ENCODE results near the gene MBNL1. TPM values are rescaled to one million over a fixed set of nuclear protein-coding genes. Genes with fewer than 3 reads are reported as not detected.

MBNL1 gene
- total RNA-seq, 1 experiment from 2014 or later: 139 TPM

DNA sequence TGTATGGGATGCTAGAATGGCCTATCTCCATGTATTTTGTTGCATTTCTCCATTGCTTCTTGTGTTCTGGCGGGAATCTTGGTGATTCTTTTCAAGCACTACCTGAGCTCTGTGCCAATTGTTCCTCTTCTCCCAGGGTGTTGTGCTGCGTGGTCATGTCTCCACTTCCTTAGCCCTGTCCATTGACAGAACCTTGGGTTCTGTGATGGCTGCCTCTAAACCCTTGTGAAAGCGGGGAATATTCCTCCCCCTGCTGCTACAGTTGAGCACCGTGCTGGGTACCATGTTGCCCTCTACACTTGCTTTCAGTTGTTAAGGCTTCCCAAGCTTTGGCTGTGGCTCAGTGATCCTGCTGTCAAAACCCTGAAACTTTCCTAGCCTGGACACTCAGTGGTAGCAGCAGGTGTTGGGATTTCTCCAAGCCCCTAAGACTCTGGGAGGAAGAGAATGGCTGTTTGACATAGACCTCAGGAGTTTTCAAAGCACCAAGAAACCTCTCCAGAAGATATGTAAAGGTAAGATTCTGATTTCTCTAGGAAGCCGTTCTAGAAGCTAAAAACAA, 69.5 kb downstream of the MBNL1 start:
- Mint-ChIP-seq H3K4me3 (ENCODE audit: unreplicated experiment) (no peak overlapping the region), H3K9me3 (ENCODE audit: unreplicated experiment) (no peaks in the 10 kb centered on the region), H3K27ac (ENCODE audit: low read depth, unreplicated experiment) (no peak overlapping the region), H3K36me3 (ENCODE audit: insufficient read depth, unreplicated experiment) (no peaks in the 10 kb centered on the region), H3K27me3 (ENCODE audit: insufficient read depth, unreplicated experiment) (no peaks in the 10 kb centered on the region), H3K4me1 (ENCODE audit: insufficient read depth, unreplicated experiment) (peaks cover 6% of the 10 kb centered on the region)
- BruUV-seq (replicated peaks): no TSS peak
- intact Hi-C loops (cut with micrococcal nuclease): no loop called here
- ChIA-PET CTCF (interaction anchor here (0.6 kb wide), 1 partner anchor 218 kb away, joined by 3 read pairs; no protein-coding TSS in a partner anchor), POLR2A (interaction anchor here (0.6 to 1.4 kb wide), 3 partner anchors 13 to 265 kb away, joined by 3 to 5 read pairs (median 4); no protein-coding TSS in a partner anchor)
- TF ChIP-seq CTCF (IDR thresholded peaks at IDR 0.05; ENCODE audit: unreplicated experiment): no peak
- DNase-seq (ENCODE audit: unreplicated experiment): no peak

GRCh38 chr3:152339881-152340505, 71.3 kb downstream of the MBNL1 start:
- intact Hi-C loops (cut with micrococcal nuclease): no loop called here
- CTCF ChIA-PET: no interaction called here
- Mint-ChIP-seq H3K9me3 (ENCODE audit: unreplicated experiment) (no peaks in the 10 kb centered on the region), H3K36me3 (ENCODE audit: insufficient read depth, unreplicated experiment) (no peaks in the 10 kb centered on the region), H3K27me3 (ENCODE audit: insufficient read depth, unreplicated experiment) (no peaks in the 10 kb centered on the region), H3K4me3 (ENCODE audit: unreplicated experiment) (no peak overlapping the region), H3K27ac (ENCODE audit: low read depth, unreplicated experiment) (no peak overlapping the region), H3K4me1 (ENCODE audit: insufficient read depth, unreplicated experiment) (peaks cover 6% of the 10 kb centered on the region)
- no peak for TF ChIP-seq CTCF (IDR thresholded peaks at IDR 0.05; ENCODE audit: unreplicated experiment)
- DNase-seq (ENCODE audit: unreplicated experiment): no peak
- POLR2A ChIA-PET: interaction anchor here (0.7 to 1.1 kb wide), 5 partner anchors 11 to 50 kb away, joined by 3 to 5 read pairs (median 3); no protein-coding TSS in a partner anchor
- BruUV-seq (replicated peaks): no TSS peak

DNA sequence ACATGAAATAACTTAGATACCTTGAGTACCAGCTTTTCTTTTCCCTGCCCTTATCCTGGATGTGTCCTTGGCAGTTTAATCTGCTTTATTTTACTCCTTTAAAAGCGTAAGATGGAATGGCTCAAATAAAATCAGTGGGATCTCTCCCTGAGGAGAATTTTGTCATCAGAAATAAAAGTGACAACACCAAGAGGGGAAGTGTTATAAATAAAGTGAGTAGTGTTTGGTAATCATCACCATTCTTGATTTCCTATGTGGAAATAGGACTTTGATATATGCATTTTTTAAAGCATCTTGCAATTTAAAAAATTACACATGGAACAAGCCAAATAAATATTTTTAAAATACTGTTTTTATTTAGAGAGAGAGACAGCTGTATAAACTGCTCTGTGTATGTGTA, 76.5 kb downstream of the MBNL1 start:
- no peak overlapping the region for H3K27ac Mint-ChIP-seq (ENCODE audit: low read depth, unreplicated experiment)
- CTCF ChIA-PET: interaction anchor here (1.2 kb wide), 1 partner anchor 272 kb away, joined by 3 read pairs; no protein-coding TSS in a partner anchor

More for the DNA sequence above, 76.5 kb downstream of the MBNL1 start:
- H3K36me3 Mint-ChIP-seq (ENCODE audit: insufficient read depth, unreplicated experiment): no peaks in the 10 kb centered on the region
- no peak for DNase-seq (ENCODE audit: unreplicated experiment)
- BruUV-seq (replicated peaks): no TSS peak
- H3K9me3 Mint-ChIP-seq (ENCODE audit: unreplicated experiment): no peaks in the 10 kb centered on the region
- H3K4me1 Mint-ChIP-seq (ENCODE audit: insufficient read depth, unreplicated experiment): no peaks in the 10 kb centered on the region
- no peak for TF ChIP-seq CTCF (IDR thresholded peaks at IDR 0.05; ENCODE audit: unreplicated experiment)
- intact Hi-C loops (cut with micrococcal nuclease): no loop called here
- no peaks in the 10 kb centered on the region for H3K27me3 Mint-ChIP-seq (ENCODE audit: insufficient read depth, unreplicated experiment)
- POLR2A ChIA-PET: interaction anchor here (0.7 to 2.1 kb wide), 4 partner anchors 12 to 19 kb away, joined by 3 to 5 read pairs (median 4); no protein-coding TSS in a partner anchor
- H3K4me3 Mint-ChIP-seq (ENCODE audit: unreplicated experiment): no peak overlapping the region

Data from MCF 10A (cell line).